Neural cell (in vitro differentiated cells): ENCODE data around the gene NFE2L1. TPM values are rescaled to one million over a fixed set of nuclear protein-coding genes. Genes with fewer than 3 reads are reported as not detected.
"Not testable (repeated sequence)": the region's sequence is repeated elsewhere in the genome, so short reads cannot be mapped to it uniquely, and the experiment has no call there.

Experiments used
- H2AFZ ChIP-seq: fragments of 200-600, 300-800 bp; sonication (generic), shearing (Covaris generic); 2 replicates; pipeline ENCODE4 v1.6.0; 2014; ENCODE audit warnings: low read depth, mild to moderate bottlenecking, antibody characterized with exemption, low read length, moderate library complexity
- H3F3A ChIP-seq: fragments of 200-600 bp; shearing (Covaris generic); 2 replicates; pipeline ENCODE4 v1.6.1; 2016; ENCODE audit warnings: mild to moderate bottlenecking, moderate library complexity, mixed read lengths, antibody characterized with exemption, low read length; ENCODE audit not compliant: insufficient read depth, poor library complexity, severe bottlenecking
- H3K27ac ChIP-seq: fragments of 200-600, 300-800 bp; sonication (generic), shearing (Covaris generic); 2 replicates; pipeline ENCODE4 v1.5.1; 2014; ENCODE audit warnings: mild to moderate bottlenecking, low read length, moderate library complexity
- H3K27me3 ChIP-seq: fragments of 300-800, 200-600 bp; sonication (generic), shearing (Covaris generic); 2 replicates; pipeline ENCODE4 v1.6.0; 2014; ENCODE audit warnings: mild to moderate bottlenecking, low read depth, low read length, moderate library complexity; ENCODE audit not compliant: insufficient read depth
- H3K36me3 ChIP-seq: fragments of 300-800, 200-600 bp; sonication (generic), shearing (Covaris generic); 2 replicates; pipeline ENCODE4 v1.5.1; 2014; ENCODE audit warnings: mild to moderate bottlenecking, antibody characterized with exemption, low read length, moderate library complexity; ENCODE audit not compliant: insufficient read depth
- H3K4me2 ChIP-seq: fragments of 300-800, 200-600 bp; sonication (generic), shearing (Covaris generic); 2 replicates; pipeline ENCODE4 v1.6.0; 2014; ENCODE audit warnings: mild to moderate bottlenecking, low read length
- H3K4me3 ChIP-seq: fragments of 300-800, 200-600 bp; sonication (generic), shearing (Covaris generic); 2 replicates; pipeline ENCODE4 v1.5.1; 2014; ENCODE audit warnings: mild to moderate bottlenecking, low read length, moderate library complexity
- H3K79me2 ChIP-seq: fragments of 200-600 bp; shearing (Covaris generic); replicated peaks from 2 replicates; pipeline ENCODE4 v1.6.0; 2014; ENCODE audit warnings: mild to moderate bottlenecking, low read length, moderate library complexity; ENCODE audit not compliant: insufficient read depth
- H3K9ac ChIP-seq: fragments of 300-800, 200-600 bp; sonication (generic), shearing (Covaris generic); 2 replicates; pipeline ENCODE4 v1.6.1; 2016; ENCODE audit warnings: mild to moderate bottlenecking, low read length, mixed read lengths
- H3K9me2 ChIP-seq: fragments of 200-600 bp; shearing (Covaris generic); 2 replicates; pipeline ENCODE4 v1.6.1; 2016; ENCODE audit warnings: mild to moderate bottlenecking, low read length, mixed read lengths; ENCODE audit not compliant: insufficient read depth
- H3K9me3 ChIP-seq: fragments of 200-600, 300-800 bp; sonication (generic), shearing (Covaris generic); 2 replicates; pipeline ENCODE4 v1.6.1; 2016; ENCODE audit warnings: mild to moderate bottlenecking, mixed run types, low read length, moderate library complexity, mixed read lengths
- H4K20me1 ChIP-seq: fragments of 200-600 bp; shearing (Covaris generic); 2 replicates; pipeline ENCODE4 v1.6.1; 2016; ENCODE audit warnings: mild to moderate bottlenecking, mixed run types; ENCODE audit not compliant: insufficient read depth
- CTCF ChIP-seq: fragments of 450-650 bp; IDR thresholded peaks from 2 replicates; pipeline ENCODE4 v1.5.1; 2014; ENCODE audit warnings: antibody characterized with exemption, mild to moderate bottlenecking, moderate library complexity; ENCODE audit not compliant: poor library complexity, severe bottlenecking
- EP300 ChIP-seq: fragments of 450-650 bp; conservative IDR thresholded peaks from 2 replicates; pipeline ENCODE4 v1.6.1; 2014; ENCODE audit warnings: antibody characterized with exemption, mild to moderate bottlenecking, moderate library complexity; ENCODE audit not compliant: poor library complexity, severe bottlenecking
- EZH2 ChIP-seq: fragments of 200-600, 300-800 bp; shearing (Covaris generic), sonication (generic); IDR thresholded peaks from 2 replicates; pipeline ENCODE4 v1.6.1; 2014; ENCODE audit warnings: antibody characterized with exemption, low read length, borderline replicate concordance, mild to moderate bottlenecking; ENCODE audit not compliant: insufficient read depth, poor library complexity, severe bottlenecking
- MXI1 ChIP-seq: fragments of 450-650 bp; conservative IDR thresholded peaks from 2 replicates; pipeline ENCODE4 v1.6.1; 2014; ENCODE audit warnings: antibody characterized with exemption, mild to moderate bottlenecking; ENCODE audit not compliant: poor library complexity, severe bottlenecking
- POLR2AphosphoS5 ChIP-seq: IDR thresholded peaks from 2 replicates; pipeline ENCODE4 v1.6.1; 2012
- RAD21 ChIP-seq: fragments of 450-650 bp; conservative IDR thresholded peaks from 2 replicates; pipeline ENCODE4 v1.6.1; 2014; ENCODE audit warnings: antibody characterized with exemption, mild to moderate bottlenecking, moderate library complexity
- REST ChIP-seq: IDR thresholded peaks from 2 replicates; pipeline ENCODE4 v1.6.1; 2012; ENCODE audit warnings: borderline replicate concordance
- SMC3 ChIP-seq: fragments of 450-650 bp; conservative IDR thresholded peaks from 2 replicates; pipeline ENCODE4 v1.6.1; 2014; ENCODE audit warnings: antibody characterized with exemption, mild to moderate bottlenecking, moderate library complexity; ENCODE audit not compliant: poor library complexity
- TAF1 ChIP-seq: IDR thresholded peaks from 2 replicates; pipeline ENCODE4 v1.6.1; 2012; ENCODE audit warnings: low read depth
- polyA plus RNA-seq: library from polyadenylated mRNA; depleted of rRNA; stranded (reverse); fragments of >200 nt; gene quantifications from 2 replicates; pipeline ENCODE4 v1.2.3, GENCODE V29; 2014

The NFE2L1 gene
- polyA plus RNA-seq, 1 donor from 2014 or later = 48.4 TPM

- no peaks in the 10 kb centered on the region for H3F3A ChIP-seq
- TF ChIP-seq SMC3 = no peak
- TF ChIP-seq RAD21 = no peak
- no peak for TF ChIP-seq EP300
- no peak for TF ChIP-seq REST
- TF ChIP-seq CTCF = no peak
- no peak for TF ChIP-seq MXI1
- TF ChIP-seq TAF1 = no peak
- no peak for TF ChIP-seq EZH2
- TF ChIP-seq POLR2AphosphoS5 = no peak
- H3K9me3 ChIP-seq = no peaks in the 10 kb centered on the region
- no peak overlapping the region for H3K4me2 ChIP-seq
- H3K36me3 ChIP-seq = no peaks in the 10 kb centered on the region
- no peak overlapping the region for H3K4me3 ChIP-seq
- no peak overlapping the region for H2AFZ ChIP-seq
- no peak overlapping the region for H3K9ac ChIP-seq
- H3K9me2 ChIP-seq = no peaks in the 10 kb centered on the region
- peaks cover 4% of the 10 kb centered on the region for H3K79me2 ChIP-seq
- H4K20me1 ChIP-seq = no peaks in the 10 kb centered on the region
- H3K27me3 ChIP-seq = no peaks in the 10 kb centered on the region
- no peak overlapping the region for H3K27ac ChIP-seq
Observed at GRCh38 chr17:48067245-48067644, 19.1 kb downstream of the NFE2L1 start.

- H3K79me2 ChIP-seq, H3K36me3 ChIP-seq, H3K27ac ChIP-seq, H3K9me2 ChIP-seq, H3K4me2 ChIP-seq, H3F3A ChIP-seq, H3K9ac ChIP-seq, H3K27me3 ChIP-seq, H3K9me3 ChIP-seq, H4K20me1 ChIP-seq, H2AFZ ChIP-seq, H3K4me3 ChIP-seq: not testable (repeated sequence)
Observed at GRCh38 chr17:48067808-48068207, 19.6 kb downstream of the NFE2L1 start.

GRCh38 chr17:48068491-48068961 is 20.4 kb downstream of the NFE2L1 start:
- H3K27ac ChIP-seq = no peak overlapping the region
- no peaks in the 10 kb centered on the region for H3K9me2 ChIP-seq
- H3K36me3 ChIP-seq = no peaks in the 10 kb centered on the region
- H3K9me3 ChIP-seq = no peaks in the 10 kb centered on the region
- no peaks in the 10 kb centered on the region for H3K27me3 ChIP-seq
- H3F3A ChIP-seq = no peaks in the 10 kb centered on the region
- no peaks in the 10 kb centered on the region for H4K20me1 ChIP-seq
- no peak overlapping the region for H2AFZ ChIP-seq
- H3K9ac ChIP-seq = no peak overlapping the region
- H3K4me3 ChIP-seq = no peak overlapping the region
- TF ChIP-seq CTCF (peak; percentile 19), REST (no peak)
- H3K4me2 ChIP-seq = no peak overlapping the region
- peaks cover 4% of the 10 kb centered on the region for H3K79me2 ChIP-seq
